ENCODE data around the gene SLC31A1.

Gene SLC31A1

DNA sequence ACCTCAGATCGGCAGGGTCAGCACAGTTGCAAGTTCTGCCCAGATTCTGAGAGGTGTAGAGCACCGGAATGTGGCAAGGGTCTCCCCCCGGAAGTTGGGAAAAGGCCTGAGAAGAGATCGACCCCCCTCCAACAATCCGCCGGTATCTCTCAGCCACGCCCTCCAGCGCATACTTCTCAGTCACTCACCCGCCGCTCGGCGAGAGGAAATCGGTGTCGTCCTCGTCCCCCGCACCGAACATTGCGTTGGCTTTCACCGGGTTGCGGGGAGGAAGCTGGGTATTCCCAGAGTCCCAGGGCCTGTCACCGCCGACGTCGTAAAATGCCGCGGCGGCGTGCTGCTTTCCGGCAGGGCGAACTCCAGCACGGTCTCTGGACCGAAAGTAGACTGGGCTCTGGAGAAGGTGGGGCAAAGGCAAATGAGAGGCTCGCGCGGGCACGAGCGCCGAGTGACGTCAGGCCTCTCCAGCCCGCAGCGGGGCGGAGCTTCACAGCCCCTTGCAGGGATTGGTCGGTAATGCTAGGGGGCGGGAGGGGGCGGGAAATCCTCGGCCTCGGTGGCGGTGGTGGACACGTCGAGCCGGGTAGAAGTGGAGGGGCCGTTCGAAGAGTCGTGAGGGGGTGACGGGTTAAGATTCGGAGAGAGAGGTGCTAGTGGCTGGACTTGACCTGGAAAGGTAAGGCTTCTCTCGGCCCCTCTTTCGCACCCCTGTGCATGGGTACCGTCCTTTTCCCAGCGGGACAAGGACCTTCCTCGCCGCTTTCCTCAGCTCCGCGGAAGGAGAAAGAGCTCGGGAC, at the start of gene SLC31A1, which contains the start of gene FKBP15:
SLC31A1 (plus strand) TSS at position 542 of the 797 bp plus-strand sequence. CDS start 34,605 bp downstream, outside the sequence.
FKBP15 (minus strand) TSS at position 275 of the 797 bp plus-strand sequence; CDS start at position 241, 34 bp downstream.
- DNase-seq = peak; percentile 98

DNA sequence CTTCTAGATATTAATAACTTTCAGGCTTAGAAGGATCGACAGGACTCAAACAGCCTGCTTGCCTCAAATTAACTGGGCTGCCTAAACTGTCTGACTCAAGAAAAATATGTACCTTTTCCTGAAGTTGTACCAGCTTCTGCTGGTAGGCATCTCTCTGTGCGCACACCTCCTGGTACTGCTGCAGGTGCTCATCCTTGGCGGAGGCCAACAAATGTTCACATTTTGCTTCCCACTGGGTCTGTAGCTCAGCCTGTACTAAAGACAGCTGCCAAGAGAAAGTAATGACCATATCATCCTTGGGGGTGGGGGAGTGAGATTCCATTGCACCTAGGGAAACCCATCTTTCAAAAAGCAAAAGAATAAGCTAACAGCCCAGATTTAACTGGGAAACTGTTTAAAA, 48.0 kb upstream of the SLC31A1 start:
- DNase-seq = no peak

DNA sequence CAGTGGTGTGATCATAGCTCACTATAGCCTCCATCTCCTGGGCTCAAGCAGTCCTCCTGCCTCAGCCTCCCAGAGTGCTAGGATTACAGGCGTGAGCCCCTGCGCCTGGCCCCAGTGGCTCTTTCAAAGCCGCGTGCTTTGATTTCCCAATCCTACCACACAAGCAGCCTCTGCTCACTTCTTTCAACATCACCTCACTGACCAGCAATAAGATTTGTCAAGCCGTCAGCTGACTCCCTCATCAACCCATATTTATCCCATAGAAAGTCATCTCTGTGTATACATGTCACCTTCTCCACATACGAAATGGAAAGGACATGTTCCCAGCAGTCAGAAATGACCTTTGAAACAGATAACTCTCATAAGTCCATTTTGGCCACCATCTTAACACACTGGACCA, 44.5 kb upstream of the SLC31A1 start:
- no peak for DNase-seq

DNA sequence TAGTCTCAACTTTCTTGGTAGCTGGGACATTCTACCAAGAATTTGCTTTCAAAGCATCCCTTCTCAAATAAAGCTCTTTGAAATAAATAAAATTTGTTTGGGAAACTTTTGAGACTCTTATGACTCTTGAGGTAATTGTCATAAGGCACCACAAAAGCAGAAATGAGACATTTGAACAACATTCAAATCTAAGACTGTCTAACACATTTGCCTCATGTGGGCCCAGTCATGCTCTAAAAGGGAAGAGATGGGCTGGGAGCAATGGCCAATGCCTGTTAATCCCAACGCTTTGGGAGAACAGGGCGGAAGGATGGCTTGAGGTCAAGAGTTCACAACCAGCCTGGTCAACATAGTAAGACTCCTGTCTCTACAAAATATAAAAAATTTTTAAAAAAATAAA, 44.1 kb upstream of the SLC31A1 start:
- DNase-seq = no peak

DNA sequence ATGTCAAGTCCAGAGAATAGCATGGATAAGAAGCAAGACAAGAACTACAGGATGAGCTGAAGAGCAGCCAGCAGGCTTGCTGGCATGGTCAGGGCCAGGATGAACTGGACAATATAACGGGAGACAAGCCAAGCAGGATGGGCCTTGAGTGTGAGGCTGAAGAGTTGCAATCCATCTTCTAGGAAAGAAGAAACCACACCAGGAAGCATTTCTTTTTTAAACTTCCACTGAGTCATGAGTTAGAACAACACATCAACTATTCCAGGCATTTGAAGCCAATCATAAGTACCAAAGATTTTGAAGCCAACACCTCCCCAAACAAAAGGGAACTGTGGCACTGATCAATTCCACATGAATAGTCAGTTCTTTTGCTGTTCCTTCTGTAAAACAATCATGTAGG, 43.3 kb upstream of the SLC31A1 start:
- no peak for DNase-seq

DNA sequence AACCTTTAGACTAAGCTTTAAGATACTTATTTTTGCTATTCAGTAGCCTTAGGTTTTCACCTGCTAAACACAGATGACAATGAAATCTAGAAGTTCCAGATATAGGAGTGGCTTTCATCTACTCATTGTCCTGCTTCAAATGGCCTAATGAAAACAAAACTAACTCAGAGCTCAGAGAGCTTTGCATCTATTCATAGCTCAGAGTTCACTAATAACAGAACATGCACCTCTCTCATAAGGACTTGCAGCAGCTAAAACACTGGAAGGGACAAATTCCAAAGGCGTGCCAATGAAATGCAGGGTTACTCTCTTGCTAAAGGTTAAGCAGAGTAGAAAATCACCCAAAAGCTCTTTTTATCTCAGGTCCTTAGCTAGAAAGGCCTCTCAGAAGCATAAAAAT, 41.5 kb upstream of the SLC31A1 start:
- DNase-seq = no peak

DNA sequence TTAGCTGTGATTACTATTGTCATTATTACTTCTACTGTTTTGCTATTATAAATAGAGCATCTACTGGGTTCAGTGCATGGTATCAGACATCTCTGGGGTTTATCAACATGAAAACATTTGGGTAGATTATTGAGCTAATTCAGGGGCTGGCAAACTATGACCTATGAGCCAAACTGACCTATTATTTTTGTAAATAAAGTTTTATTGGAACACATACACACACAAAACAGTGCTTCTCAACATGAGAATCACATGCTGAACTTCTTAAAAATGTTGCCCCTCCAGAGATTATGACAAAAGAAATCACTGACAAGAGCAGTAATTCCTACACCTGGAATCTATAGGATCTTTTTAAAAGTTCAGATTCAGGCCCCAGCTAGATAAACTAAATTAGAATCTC, 40.2 kb upstream of the SLC31A1 start:
- DNase-seq = no peak

DNA sequence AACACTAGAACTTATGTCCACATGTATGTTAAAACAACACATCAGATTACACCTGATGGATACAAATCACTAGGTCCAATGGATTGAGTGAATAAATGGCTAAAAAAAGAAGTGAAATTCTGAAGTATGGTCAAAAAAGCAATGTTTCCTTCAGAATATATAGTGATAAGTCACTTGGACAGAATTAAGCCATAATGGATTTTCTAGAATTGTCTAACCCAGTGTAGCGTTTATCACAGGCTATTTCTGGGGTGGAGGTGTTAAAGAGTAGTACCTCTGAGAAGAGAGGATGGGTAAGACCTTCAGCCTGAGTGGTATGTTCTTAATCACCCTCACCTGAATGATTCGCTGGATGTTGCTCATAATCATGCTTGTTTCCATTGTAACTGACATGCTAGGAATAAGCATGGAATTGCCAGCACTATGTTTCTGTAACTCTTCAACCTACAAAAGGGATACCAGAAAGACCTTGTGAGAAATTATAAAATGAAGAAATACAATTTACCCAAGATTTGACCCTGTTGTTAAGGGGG, 37.3 kb upstream of the SLC31A1 start:
- no peak for DNase-seq

DNA sequence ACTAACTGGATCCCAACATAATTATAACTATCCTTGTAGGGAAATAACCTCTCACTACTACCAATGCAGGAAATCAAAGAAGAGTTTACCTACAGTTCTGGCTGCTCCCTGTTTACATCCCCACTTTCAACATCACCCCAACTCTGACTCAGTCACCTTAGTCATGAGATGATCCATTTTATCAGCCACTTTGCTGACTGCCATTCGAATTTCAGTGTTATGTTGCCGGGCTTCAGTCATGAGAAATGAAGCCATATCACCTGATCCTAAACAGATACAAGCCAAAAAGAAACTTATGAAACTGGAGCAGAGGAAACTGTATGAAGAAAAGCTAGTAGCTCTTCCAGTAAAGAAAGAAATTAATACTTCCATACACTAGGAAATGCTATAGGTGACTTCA, 36.8 kb upstream of the SLC31A1 start:
- DNase-seq = no peak

DNA sequence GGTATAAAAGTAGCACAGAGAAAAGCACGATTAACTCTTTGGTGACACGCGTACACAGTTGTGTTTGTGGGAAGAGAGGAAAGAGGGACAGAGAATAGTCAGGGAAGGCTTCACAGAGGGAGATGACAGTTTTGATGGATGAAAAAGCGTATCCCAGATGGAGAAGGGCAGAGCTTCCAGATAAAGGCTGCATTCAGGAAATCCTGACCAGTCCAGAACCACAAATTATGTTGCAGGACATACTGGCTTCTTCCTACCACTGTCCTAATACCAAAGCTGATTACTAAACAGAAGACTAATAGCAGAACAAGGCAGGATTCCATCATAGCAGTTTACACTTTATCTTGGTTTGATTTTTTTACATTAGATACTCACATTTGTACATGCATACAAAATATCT, 36.1 kb upstream of the SLC31A1 start:
- DNase-seq = no peak

DNA sequence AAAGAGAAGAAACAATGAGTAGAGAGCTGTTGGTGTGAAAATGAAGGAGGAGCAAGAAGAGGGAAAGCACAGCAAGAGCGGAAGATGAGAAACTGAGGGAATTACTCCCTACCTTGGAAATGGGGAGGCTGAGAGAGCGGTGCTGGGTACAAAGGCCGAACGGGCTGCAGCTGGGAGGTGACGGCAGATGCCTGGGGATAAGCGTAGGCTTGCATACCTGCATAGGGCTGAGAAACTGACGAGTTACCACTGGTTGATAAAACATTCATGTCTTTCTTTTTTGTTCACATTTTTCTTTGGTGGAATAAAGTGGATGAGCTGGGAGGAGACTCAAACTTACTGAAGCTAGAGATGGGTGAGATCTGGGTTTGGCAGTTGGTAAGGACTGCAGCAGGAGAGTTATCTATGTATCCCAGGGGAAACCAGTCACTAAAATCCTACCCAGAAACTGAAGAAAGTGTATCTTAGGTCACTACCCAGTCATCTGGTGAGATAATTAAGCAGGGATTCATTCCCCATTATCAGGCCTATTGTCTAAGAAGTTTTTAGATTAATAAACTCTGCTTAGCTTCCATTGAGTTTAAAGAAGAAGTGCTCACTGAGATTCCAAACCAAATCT, 35.1 kb upstream of the SLC31A1 start:
- DNase-seq = no peak

DNA sequence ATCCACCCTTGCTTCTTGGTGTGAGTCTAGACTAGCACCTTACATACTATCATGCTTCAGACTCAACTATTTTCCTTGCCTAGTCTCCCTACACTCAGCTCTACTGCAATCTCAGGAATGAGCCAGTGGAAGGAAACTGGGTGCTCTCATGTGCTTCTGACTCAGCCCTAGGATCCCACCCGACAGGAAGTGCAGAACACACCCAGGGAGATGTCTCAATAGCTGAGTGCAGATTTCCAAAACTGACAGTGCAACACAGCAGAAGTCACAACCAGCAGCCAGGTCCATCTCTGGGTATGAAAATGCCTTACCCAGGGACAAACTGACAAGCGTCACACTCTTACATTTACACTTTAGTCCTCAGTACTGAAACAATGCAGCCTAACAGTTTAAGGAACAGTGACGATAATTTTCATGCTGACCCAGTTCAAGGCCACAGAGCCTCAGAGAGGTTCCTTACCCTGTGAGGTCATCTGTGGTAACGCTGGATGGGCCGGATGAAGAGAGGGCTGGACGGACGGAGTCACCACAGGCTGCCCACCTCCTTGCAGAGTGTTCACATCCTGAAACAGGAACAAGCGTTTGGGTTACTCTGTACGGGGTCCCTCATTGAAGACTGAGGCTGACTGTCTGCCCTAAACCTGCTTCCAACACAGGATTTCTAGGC, 33.3 kb upstream of the SLC31A1 start:
- DNase-seq = no peak

DNA sequence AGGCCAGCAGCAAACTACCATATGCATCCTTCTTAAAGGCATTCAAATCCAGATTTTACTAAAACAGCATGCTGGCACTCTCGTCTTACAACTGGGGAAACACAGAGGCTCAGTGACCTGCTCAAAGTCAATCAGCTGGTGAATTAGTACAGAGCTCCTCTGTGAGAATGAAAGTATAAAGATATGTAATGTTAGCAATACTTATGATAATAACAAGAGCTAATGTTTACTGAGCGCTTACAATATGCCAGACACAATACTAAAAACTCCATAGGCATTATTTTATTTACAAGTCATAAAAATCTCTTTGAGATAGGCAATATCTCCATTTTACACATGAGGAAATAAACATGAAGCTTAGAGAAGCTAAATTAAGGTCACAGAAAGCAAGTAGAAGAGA, 28.9 kb upstream of the SLC31A1 start:
- no peak for DNase-seq

DNA sequence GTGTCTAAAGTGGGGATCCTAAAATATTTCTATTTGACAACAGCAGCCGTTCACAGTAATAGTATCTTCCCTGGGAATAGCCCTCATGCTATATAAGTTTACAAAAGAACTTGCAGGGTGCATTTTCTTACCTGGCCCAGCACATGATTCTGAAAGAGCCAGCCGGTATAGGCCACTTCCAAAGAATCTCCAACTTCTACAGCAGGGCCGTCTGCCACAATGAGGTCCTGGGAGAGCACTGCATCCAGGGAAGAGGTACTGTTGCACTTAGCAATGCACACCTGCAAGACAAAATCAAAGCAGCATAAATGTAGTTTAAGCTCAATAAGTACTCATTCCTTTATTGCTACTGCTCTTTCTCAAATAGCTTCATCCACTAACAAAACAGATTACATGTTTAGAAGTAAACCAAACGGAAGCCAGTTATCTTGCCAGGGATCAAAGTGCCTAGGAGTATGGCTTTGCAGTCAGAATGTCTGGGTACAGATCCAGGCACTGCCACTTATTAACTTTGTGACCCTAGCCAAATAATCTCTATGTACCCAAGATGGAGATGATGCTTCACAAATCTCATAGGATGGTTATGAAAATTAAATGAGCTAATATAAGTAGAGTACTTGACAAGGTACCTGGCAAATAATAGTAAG, 21.5 kb upstream of the SLC31A1 start:
- DNase-seq = no peak

DNA sequence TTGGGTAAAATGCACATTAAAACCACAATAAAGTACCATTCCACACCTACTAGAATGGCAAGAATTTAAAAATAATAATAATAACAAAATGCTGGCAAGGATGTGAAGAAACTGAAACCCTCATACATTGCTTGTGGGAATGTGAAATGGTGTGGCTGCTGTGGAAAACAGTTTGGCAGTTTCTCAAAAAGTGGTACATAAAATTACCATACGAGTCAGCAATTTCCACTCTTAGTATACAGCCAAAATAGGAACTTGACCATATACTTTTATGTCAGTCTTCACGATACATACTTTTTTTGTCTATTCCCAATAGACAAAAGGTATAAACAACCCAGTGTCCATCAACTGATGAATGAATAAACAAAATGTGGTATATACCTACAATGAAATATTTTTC, 15.9 kb upstream of the SLC31A1 start:
- DNase-seq = no peak

DNA sequence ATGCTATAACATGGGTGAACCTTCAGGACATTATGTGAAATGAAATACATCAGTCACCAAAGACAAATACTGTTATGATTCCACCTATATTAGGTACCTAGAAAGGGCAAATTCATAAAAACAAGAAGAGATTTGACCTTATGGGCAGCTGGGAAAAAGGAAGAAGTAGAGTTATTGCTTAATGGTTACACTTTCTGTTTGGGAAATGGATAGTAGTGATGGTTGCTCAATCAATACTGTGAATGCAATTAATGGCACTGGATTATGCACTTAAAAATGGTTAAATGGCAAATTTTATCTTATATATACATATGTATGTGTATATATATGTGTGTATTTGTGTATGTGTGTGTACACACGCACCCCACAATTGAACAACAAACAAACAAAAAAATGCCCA, 15.5 kb upstream of the SLC31A1 start:
- no peak for DNase-seq

DNA sequence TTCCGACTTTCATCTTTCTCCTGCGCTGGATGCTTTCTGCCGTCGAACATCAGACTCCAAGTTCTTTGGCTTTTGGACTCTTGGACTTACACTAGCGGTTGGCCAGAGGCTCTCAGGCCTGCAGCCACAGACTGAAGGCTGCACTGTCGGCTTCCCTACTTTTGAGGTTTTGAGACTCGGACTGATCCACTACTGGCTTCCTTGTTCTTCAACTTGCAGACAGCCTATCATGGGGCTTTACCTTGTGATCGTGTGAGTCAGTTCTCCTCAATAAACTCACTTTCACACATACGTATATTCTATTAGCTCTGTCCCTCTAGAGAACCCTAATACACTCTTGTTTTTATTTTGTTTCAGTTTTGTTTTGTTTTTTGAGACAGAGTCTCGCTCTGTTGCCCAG, 10.5 kb upstream of the SLC31A1 start:
- no peak for DNase-seq

DNA sequence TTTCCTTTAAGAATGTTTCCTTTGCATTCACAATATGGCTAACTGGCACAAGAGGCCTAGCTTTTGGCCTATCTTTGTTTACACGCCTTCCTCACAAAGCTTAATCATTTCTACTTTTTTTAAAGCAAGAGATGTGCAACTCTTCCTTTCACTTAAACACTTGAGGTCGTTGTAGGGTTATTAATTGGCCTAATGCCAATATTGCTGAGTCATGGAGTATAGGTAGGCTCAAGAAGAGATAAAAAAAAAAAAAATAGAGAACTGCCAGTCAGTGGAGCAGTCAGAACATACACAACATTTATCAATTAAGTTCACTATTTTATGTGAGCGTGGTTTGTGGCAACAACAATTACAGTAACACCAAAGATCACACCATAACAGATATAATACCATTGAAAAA, 6.2 kb upstream of the SLC31A1 start:
- peak; percentile 18 for DNase-seq

DNA sequence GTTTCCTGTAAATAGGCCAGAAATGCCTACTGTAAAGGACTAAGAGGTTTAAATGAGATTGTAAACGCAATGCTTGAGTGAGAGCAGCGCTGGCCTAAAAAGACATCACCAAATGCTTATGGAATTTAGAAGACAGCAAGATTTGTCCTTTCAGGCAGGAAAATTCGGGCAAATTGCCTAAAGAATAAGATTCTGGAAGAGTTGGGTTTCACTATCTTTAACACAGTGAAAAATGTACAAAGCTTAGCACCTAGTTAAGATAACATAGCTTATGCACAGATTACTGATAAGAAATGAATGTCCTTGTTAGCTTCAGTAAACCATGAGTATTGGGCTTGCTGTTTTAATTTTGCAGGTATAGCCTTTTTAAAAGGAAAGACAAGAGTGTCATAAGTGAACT, 4.9 kb upstream of the SLC31A1 start:
- DNase-seq = no peak

DNA sequence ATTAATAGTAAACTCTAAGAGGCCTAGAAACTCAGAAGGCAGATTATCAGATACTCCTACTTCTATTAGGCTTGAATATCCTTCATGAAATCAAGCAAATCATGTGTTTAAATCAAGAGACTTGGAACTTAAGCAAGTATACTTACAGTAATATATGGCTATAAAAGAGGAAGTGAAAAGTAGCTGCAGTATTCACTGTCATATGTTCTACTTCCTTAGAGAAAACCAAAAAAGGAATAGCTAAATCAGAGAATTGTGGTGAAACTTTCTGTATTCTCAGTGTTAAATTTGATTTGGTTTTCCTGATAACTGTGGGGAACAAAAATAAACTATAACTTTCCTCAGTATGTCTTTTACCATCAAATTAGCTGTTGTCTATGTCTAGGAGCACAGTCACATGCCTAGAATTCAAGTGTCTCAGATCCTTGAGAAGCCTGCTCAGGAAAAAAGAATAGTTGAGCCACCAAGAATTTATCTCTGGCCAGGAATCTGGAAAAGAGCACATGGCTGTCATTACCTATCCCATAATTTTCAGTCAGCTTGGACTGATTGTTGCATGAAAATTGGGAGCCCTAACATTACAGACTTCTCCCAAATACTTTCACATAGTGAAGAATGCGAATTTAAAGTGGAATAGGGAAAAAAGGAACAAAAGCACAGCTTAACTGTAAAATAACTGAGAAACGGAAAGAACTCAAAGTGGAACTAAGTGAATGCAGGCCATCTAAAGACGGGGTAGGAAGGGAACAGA, 2.0 kb upstream of the SLC31A1 start:
- no peak for DNase-seq

DNA sequence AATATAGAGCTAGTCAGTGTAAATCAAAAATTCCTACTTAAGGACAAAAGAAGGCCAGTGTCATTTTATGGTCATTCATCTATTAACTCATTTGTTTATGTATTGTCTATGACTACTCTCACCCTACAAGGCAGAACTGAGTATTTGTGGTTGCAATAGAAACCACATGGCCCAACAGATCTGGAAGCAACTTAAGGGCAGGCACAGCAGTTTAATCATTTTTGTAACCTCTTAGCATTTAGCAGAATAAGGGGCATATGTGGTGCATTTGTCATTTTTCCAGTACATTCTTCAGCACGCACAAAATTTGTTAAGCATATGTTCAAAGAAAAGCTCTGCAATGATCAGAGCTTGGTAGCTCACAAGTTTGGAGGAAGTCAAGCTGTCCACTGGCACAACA, 1.4 kb upstream of the SLC31A1 start:
- no peak for DNase-seq

DNA sequence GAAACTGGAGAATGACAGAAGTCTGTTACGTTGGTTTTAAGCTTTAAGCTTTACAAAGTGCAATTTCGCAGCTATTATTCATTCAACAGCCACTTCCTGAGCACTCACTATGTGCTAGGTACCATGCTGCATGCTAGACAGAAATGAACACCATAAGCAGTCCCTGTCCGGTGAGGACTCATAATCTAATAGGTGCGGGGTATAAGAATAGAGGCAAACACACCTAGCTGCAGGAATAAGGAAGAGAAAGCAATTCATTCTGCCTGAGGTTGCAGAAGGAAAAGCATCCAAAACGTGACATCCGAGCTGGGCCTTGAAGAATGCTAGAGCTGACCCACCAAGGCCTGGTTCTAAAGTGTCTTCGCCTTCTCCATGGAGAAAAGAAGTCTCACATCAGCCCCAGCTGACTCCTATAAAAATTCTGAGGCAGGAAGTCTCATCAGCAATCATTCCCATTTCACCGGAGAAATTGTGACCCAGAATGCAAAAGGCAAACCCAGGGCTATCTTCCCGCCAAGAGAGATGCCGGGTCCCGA, 809 bp upstream of the SLC31A1 start:
- peak; percentile 32 for DNase-seq

Data from NCI-H2171 treated with DMSO at 0.1 percent for 48 hours (cell line).